Measurements from ENCODE around the gene LEO1. TPM values are rescaled to one million over a fixed set of nuclear protein-coding genes. Genes with fewer than 3 reads are reported as not detected.

LEO1 gene
- total and polyA plus RNA-seq, 2 of the 13 experiments (the other 11 are each of a cell fraction or from before 2014, with no cell fraction given), result 17.0 to 60.3 TPM

- TF ChIP-seq ZBTB46 (CRISPR knock-in tag; IDR thresholded peaks at IDR 0.05; ENCODE audit: borderline replicate concordance), result no peak
- no peak for TF ChIP-seq SETDB1 (CRISPR knock-in tag; IDR thresholded peaks at IDR 0.05; ENCODE audit: borderline replicate concordance)
- TF ChIP-seq SMAD9 (CRISPR knock-in tag; IDR thresholded peaks at IDR 0.05), result peak; percentile 17; the same call in 1 of the 2 replicates
- TF ChIP-seq ZFX (CRISPR knock-in tag; IDR thresholded peaks at IDR 0.05; ENCODE audit: low read depth), result peak; percentile 73
- TF ChIP-seq ZNF441 (CRISPR knock-in tag; IDR thresholded peaks at IDR 0.05; ENCODE audit: borderline replicate concordance), result 0 out of 2 replicates have a peak, but pooled peaks have one; percentile 14
- peak; percentile 62; the same call in 1 of the 2 replicates for TF ChIP-seq ZFAT (CRISPR knock-in tag; conservative IDR thresholded peaks at IDR 0.05)
- peak; percentile 19 for TF ChIP-seq ZNF639 (CRISPR knock-in tag; conservative IDR thresholded peaks at IDR 0.05)
- TF ChIP-seq ZNF619 (CRISPR knock-in tag; IDR thresholded peaks at IDR 0.05), result peak; percentile 89
- no peak for TF ChIP-seq GABPA (IDR thresholded peaks at IDR 0.05; ENCODE audit: low read depth, low read length)
- TF ChIP-seq GABPA (CRISPR knock-in tag; IDR thresholded peaks at IDR 0.05; ENCODE audit: low read depth), result peak; percentile 70
- peak; percentile 77; the same call in 1 of the 2 replicates for TF ChIP-seq ZNF557 (CRISPR knock-in tag; IDR thresholded peaks at IDR 0.05)
- TF ChIP-seq MXD1 (CRISPR knock-in tag; IDR thresholded peaks at IDR 0.05), result peak; percentile 83; the same call in 1 of the 2 replicates
- TF ChIP-seq ZNF546 (CRISPR knock-in tag; conservative IDR thresholded peaks at IDR 0.05), result peak; percentile 68; the same call in 1 of the 2 replicates
- TF ChIP-seq ZNF329 (CRISPR knock-in tag; IDR thresholded peaks at IDR 0.05; ENCODE audit: low read depth), result no peak
- peak; percentile 70; the same call in 1 of the 2 replicates for TF ChIP-seq ZSCAN12 (CRISPR knock-in tag; IDR thresholded peaks at IDR 0.05)
- peak; percentile 47 for TF ChIP-seq ZMYM3 (CRISPR knock-in tag; IDR thresholded peaks at IDR 0.05)
- peak; percentile 67; the same call in 1 of the 2 replicates for TF ChIP-seq FOXJ3 (CRISPR knock-in tag; IDR thresholded peaks at IDR 0.05; ENCODE audit: borderline replicate concordance)
- TF ChIP-seq GABPB1 (CRISPR knock-in tag; IDR thresholded peaks at IDR 0.05), result peak; percentile 82
- TF ChIP-seq IRF1 (CRISPR knock-in tag; IDR thresholded peaks at IDR 0.05; ENCODE audit: low read depth), result 0 out of 2 replicates have a peak, but pooled peaks have one; percentile 57
- TF ChIP-seq AGO2 (optimal IDR thresholded peaks at IDR 0.05; ENCODE audit: low read depth, low read length), result peak; percentile 51
- TF ChIP-seq SMARCC2 (IDR thresholded peaks at IDR 0.05), result no peak
- TF ChIP-seq FOSL2 (CRISPR knock-in tag; IDR thresholded peaks at IDR 0.05), result 0 out of 2 replicates have a peak, but pooled peaks have one; percentile 6
- TF ChIP-seq TFE3 (CRISPR knock-in tag; IDR thresholded peaks at IDR 0.05), result no peak
- TF ChIP-seq ISX (CRISPR knock-in tag; conservative IDR thresholded peaks at IDR 0.05), result no peak; the same call in 1 of the 2 replicates
- TF ChIP-seq CHD2 (IDR thresholded peaks at IDR 0.05; ENCODE audit: low read depth, low read length), result peak; percentile 12; the same call in 1 of the 2 replicates
These were observed at the start of gene LEO1 (continued) for GRCh38 chr15:51971375-51972133.

Measured in HepG2 (cell line).